NCI-H146 treated with DMSO at 0.1 percent for 48 hours (cell line): Measurements from ENCODE around the gene MYL4.
"Not testable (repeated sequence)": the region's sequence is repeated elsewhere in the genome, so short reads cannot be mapped to it uniquely, and the experiment has no call there.

Experiments used
- DNase-seq: peaks from one replicate; lab custom pipeline; 2025; ENCODE audit not compliant: unreplicated experiment; lab: John Stamatoyannopoulos, UW

The MYL4 gene

GRCh38 chr17:47269561-47270280, 60.6 kb downstream of the MYL4 start:
- not testable (repeated sequence) for DNase-seq

DNA sequence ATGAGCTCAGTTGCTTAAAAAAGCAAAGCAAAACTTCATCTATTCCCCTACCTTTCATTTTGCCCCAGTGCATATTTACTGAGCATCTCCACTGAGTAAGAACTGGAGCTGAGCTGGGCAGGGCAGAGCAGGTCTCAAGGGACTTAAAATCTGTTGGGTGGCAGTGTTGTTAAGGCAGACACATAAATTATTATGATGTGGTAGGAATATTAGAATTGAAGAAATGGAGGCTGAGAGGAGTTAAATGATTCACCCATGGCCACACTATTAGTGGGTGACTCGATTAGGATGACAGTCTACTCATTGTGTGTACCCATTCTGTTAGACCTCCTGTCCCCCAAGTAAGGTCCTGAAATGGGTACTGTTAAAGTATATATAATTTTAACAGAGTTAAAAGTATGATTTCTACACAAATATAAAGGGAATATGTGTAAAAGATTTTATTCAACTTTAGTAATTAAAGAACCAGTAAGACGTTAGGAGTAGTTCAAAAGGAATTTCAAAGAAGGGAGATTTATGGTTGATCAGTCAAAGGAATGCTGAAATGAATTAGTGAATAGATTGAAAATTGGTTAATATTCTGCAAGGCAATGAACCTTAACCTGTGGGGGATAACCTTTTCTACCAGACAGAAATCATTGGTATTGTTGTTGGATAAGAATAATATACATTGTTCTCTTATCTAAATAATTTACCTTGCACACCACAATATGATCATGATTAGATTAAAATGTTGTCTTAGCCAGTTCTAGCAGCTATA, 62.0 kb downstream of the MYL4 start:
- no peak for DNase-seq

DNA sequence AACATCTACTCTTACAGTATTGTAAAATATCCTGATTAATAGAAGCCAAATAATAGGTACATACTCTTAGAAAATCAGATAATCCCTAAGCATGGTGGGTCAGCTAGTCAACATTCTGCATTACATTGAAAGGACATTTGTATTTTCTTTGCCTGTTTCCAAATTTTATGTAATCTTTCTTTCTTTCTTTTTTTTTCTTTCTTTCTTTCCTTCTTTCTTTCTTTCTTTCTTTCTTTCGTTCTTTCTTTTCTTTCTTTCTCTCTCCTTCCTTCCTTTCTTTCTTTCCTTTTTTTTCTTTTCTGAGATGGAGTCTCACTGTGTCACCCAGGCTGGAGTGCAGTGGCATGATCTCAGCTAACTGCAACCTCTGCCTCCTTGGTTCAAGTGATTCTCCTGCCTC, 63.3 kb downstream of the MYL4 start:
- DNase-seq = no peak

GRCh38 chr17:47273245-47273644, 64.1 kb downstream of the MYL4 start:
- DNase-seq = no peak
